Liver (tissue), 9 donors: ENCODE measurements around the gene PNPT1. TPM values are rescaled to one million over a fixed set of nuclear protein-coding genes. Genes with fewer than 3 reads are reported as not detected.

Experiments
- DNase-seq: peaks from one replicate; pipeline ENCODE4 v3.0.0-alpha.2; 2017; ENCODE audit warnings: low spot score
- H3K27ac ChIP-seq, 2 donors: one replicate each; pipeline ENCODE4 v1.7.0; 2013; ENCODE audit warnings: inconsistent platforms in 2 of 2, low read length in 2 of 2, control low read depth in 1 of 2, low read depth in 1 of 2, mild to moderate bottlenecking in 1 of 2
- H3K27me3 ChIP-seq, 4 donors: one replicate each; pipeline versions ENCODE4 v1.6.1 to v1.7.0; 2013; ENCODE audit warnings: low read length in 3 of 4, inconsistent platforms in 1 of 4, mild to moderate bottlenecking in 1 of 4, moderate library complexity in 1 of 4; ENCODE audit not compliant: control insufficient read depth in 4 of 4, insufficient read depth in 4 of 4
- H3K36me3 ChIP-seq, 4 donors: one replicate each; pipeline versions ENCODE4 v1.6.1 to v1.7.0; 2013; ENCODE audit warnings: low read length in 3 of 4, mild to moderate bottlenecking in 3 of 4, low read depth in 1 of 4, moderate library complexity in 1 of 4; ENCODE audit not compliant: control insufficient read depth in 4 of 4, insufficient read depth in 3 of 4
- H3K4me1 ChIP-seq, 4 donors: one replicate each; pipeline versions ENCODE4 v1.6.1 to v1.7.0; 2013; ENCODE audit warnings: low read length in 3 of 4, mild to moderate bottlenecking in 3 of 4, moderate library complexity in 1 of 4; ENCODE audit not compliant: control insufficient read depth in 4 of 4, insufficient read depth in 4 of 4
- H3K4me3 ChIP-seq, 3 donors: one replicate each; pipeline versions ENCODE4 v1.6.1 to v1.7.0; 2013; ENCODE audit warnings: low read length in 3 of 3, control low read depth in 1 of 3, low read depth in 1 of 3, mild to moderate bottlenecking in 1 of 3
- H3K9ac ChIP-seq, 2 donors: one replicate each; pipeline ENCODE4 v1.7.0; 2013; ENCODE audit warnings: low read length in 2 of 2, mild to moderate bottlenecking in 2 of 2, moderate library complexity in 2 of 2, control low read depth in 1 of 2, low read depth in 1 of 2
- H3K9me3 ChIP-seq, 4 donors: one replicate each; pipeline versions ENCODE4 v1.6.1 to v1.7.0; 2013; ENCODE audit warnings: low read length in 3 of 4; ENCODE audit not compliant: control insufficient read depth in 4 of 4
- ATF3 ChIP-seq: IDR thresholded peaks from 2 replicates; pipeline ENCODE4 v1.6.1; 2016; ENCODE audit warnings: antibody characterized with exemption
- EGR1 ChIP-seq, 2 donors: IDR thresholded peaks; 2 replicates each; pipeline ENCODE4 v1.6.1; 2016 to 2018; ENCODE audit warnings: antibody characterized with exemption in 2 of 2, low read depth in 2 of 2
- FOXA1 ChIP-seq: IDR thresholded peaks from 2 replicates; pipeline ENCODE4 v1.6.1; 2016; ENCODE audit warnings: antibody characterized with exemption
- FOXA2 ChIP-seq: IDR thresholded peaks from 2 replicates; pipeline ENCODE4 v1.6.1; 2016; ENCODE audit warnings: antibody characterized with exemption
- GABPA ChIP-seq, 2 donors: IDR thresholded peaks in 1 of 2; conservative IDR thresholded peaks in 1 of 2; 2 replicates each; pipeline ENCODE4 v1.6.1; 2016; ENCODE audit warnings: antibody characterized with exemption in 2 of 2, mild to moderate bottlenecking in 1 of 2, moderate library complexity in 1 of 2
- HNF4A ChIP-seq, 2 donors: conservative IDR thresholded peaks; 2 replicates each; pipeline ENCODE4 v1.6.1; 2016; ENCODE audit warnings: antibody characterized with exemption in 2 of 2, mild to moderate bottlenecking in 2 of 2
- HNF4G ChIP-seq: IDR thresholded peaks from 2 replicates; pipeline ENCODE4 v1.6.1; 2016; ENCODE audit warnings: antibody characterized with exemption
- JUND ChIP-seq, 2 donors: IDR thresholded peaks; 2 replicates each; pipeline ENCODE4 v1.6.1; 2016; ENCODE audit warnings: antibody characterized with exemption in 2 of 2
- MAX ChIP-seq: IDR thresholded peaks from 2 replicates; pipeline ENCODE4 v1.6.1; 2016; ENCODE audit warnings: antibody characterized with exemption
- NR2F2 ChIP-seq: IDR thresholded peaks from 2 replicates; pipeline ENCODE4 v1.6.1; 2016; ENCODE audit warnings: antibody characterized with exemption
- RAD21 ChIP-seq, 2 donors: IDR thresholded peaks; 2 replicates each; pipeline ENCODE4 v1.6.1; 2016; ENCODE audit warnings: antibody characterized with exemption in 2 of 2, mild to moderate bottlenecking in 2 of 2
- RXRA ChIP-seq, 2 donors: IDR thresholded peaks; 2 replicates each; pipeline ENCODE4 v1.6.1; 2017 to 2018; ENCODE audit warnings: antibody characterized with exemption in 2 of 2, mild to moderate bottlenecking in 1 of 2
- SP1 ChIP-seq: IDR thresholded peaks from 2 replicates; pipeline ENCODE4 v1.6.1; 2018; ENCODE audit warnings: antibody characterized with exemption, mild to moderate bottlenecking
- TAF1 ChIP-seq: conservative IDR thresholded peaks from 2 replicates; pipeline ENCODE4 v1.6.1; 2016; ENCODE audit warnings: antibody characterized with exemption, mild to moderate bottlenecking
- YY1 ChIP-seq: IDR thresholded peaks from 2 replicates; pipeline ENCODE4 v1.6.1; 2016; ENCODE audit warnings: antibody characterized with exemption, mild to moderate bottlenecking
- WGBS: extraction: QIAGEN DNeasy Blood & Tissue Kit; methylation state at CpG from one replicate; pipeline ENCODE4 v1.1.7; 2013; 5-methylcytosine and 5-hydroxymethylcytosine counted together
- polyA plus RNA-seq, 2 donors: library from polyadenylated mRNA; stranded (reverse) in 1 of 2; unstranded in 1 of 2; fragments of 200-250 nt in 1 of 2; fragments of >200 nt in 1 of 2; fragmentation: Nextera tagmentation in 1 of 2; extraction: Ambion mirVana in 1 of 2; gene quantifications; one replicate each; pipeline versions ENCODE4 v1.2.1 to v1.2.3, GENCODE V29; 2013 to 2015
- total RNA-seq, 2 donors: library from RNA; depleted of rRNA; stranded (reverse); fragments of >200 nt; gene quantifications; one replicate each; pipeline ENCODE4 v1.2.3, GENCODE V29; 2014
- TF ChIP-seq, protein P1 (sequence below): IDR thresholded peaks from 2 replicates; pipeline ENCODE4 v1.6.1; 2016; ENCODE audit warnings: antibody characterized with exemption, mild to moderate bottlenecking
- TF ChIP-seq, protein P2 (sequence below): fragments of 150-350 bp; IDR thresholded peaks from 2 replicates; pipeline ENCODE4 v1.5.1; 2017; ENCODE audit warnings: improper control_type of control experiment, low read depth, low read length; ENCODE audit not compliant: missing input control
- donor health status: healthy.
- donor health status: healthy.
- donor health status: healthy.
- donor health status: healthy.
- donor health status: healthy.

PNPT1 gene
- total and polyA plus RNA-seq, 4 donors: 8.0 to 11.4 (median 8.7) TPM

GRCh38 chr2:55636831-55637230, 56.8 kb downstream of the PNPT1 start:
- TF ChIP-seq RXRA (IDR thresholded peaks at IDR 0.05) (no peak), RAD21 (IDR thresholded peaks at IDR 0.05) (no peak), FOXA2 (no peak), GABPA (IDR thresholded peaks at IDR 0.05 in 1 of 2, conservative IDR thresholded peaks at IDR 0.05 in 1 of 2) (no peak), NR2F2 (no peak), YY1 (no peak), ATF3 (no peak), HNF4A (conservative IDR thresholded peaks at IDR 0.05) (no peak), MAX (no peak), SP1 (no peak), FOXA1 (no peak), TAF1 (no peak), EGR1 (IDR thresholded peaks at IDR 0.05; ENCODE audit: low read depth in 2 of 2) (no peak), HNF4G (no peak)
- TF ChIP-seq, protein P1, sequence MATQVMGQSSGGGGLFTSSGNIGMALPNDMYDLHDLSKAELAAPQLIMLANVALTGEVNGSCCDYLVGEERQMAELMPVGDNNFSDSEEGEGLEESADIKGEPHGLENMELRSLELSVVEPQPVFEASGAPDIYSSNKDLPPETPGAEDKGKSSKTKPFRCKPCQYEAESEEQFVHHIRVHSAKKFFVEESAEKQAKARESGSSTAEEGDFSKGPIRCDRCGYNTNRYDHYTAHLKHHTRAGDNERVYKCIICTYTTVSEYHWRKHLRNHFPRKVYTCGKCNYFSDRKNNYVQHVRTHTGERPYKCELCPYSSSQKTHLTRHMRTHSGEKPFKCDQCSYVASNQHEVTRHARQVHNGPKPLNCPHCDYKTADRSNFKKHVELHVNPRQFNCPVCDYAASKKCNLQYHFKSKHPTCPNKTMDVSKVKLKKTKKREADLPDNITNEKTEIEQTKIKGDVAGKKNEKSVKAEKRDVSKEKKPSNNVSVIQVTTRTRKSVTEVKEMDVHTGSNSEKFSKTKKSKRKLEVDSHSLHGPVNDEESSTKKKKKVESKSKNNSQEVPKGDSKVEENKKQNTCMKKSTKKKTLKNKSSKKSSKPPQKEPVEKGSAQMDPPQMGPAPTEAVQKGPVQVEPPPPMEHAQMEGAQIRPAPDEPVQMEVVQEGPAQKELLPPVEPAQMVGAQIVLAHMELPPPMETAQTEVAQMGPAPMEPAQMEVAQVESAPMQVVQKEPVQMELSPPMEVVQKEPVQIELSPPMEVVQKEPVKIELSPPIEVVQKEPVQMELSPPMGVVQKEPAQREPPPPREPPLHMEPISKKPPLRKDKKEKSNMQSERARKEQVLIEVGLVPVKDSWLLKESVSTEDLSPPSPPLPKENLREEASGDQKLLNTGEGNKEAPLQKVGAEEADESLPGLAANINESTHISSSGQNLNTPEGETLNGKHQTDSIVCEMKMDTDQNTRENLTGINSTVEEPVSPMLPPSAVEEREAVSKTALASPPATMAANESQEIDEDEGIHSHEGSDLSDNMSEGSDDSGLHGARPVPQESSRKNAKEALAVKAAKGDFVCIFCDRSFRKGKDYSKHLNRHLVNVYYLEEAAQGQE: no peak
- TF ChIP-seq, protein P2, sequence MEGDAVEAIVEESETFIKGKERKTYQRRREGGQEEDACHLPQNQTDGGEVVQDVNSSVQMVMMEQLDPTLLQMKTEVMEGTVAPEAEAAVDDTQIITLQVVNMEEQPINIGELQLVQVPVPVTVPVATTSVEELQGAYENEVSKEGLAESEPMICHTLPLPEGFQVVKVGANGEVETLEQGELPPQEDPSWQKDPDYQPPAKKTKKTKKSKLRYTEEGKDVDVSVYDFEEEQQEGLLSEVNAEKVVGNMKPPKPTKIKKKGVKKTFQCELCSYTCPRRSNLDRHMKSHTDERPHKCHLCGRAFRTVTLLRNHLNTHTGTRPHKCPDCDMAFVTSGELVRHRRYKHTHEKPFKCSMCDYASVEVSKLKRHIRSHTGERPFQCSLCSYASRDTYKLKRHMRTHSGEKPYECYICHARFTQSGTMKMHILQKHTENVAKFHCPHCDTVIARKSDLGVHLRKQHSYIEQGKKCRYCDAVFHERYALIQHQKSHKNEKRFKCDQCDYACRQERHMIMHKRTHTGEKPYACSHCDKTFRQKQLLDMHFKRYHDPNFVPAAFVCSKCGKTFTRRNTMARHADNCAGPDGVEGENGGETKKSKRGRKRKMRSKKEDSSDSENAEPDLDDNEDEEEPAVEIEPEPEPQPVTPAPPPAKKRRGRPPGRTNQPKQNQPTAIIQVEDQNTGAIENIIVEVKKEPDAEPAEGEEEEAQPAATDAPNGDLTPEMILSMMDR: no peak
- WGBS: 99% methylated on average over 3 of the region's 3 CpGs
- Histone ChIP-seq H3K9ac (no peak overlapping the region), H3K9me3 (no peaks in the 10 kb centered on the region), H3K27me3 (no peaks in the 10 kb centered on the region), H3K4me3 (no peak overlapping the region), H3K4me1 (no peaks in the 10 kb centered on the region), H3K36me3 (peaks cover 10 to 26% (median 13%) of the 10 kb centered on the region in 4 donors), H3K27ac (no peak overlapping the region)
- no peak for DNase-seq

DNA sequence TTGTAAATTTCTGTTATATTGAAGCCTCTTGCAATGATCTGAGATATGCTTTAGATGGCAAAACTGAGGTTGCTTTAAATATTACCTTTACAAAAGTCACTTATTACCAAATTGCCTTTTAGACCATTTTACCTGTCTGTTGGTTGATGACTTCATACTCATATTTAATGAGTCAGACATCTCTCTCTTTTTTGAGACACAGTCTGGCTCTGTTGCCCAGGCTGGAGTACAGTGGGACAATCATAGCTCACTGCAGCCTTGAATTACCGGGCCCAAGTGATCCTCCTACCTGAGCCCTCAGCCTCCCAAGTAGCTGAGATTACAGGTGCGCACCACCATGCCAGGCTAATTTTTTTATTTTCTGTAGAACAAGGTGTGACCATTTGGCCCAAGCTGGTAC, 64.7 kb downstream of the PNPT1 start:
- no peak overlapping the region for H3K9ac ChIP-seq
- DNase-seq: no peak
- no peaks in the 10 kb centered on the region for H3K27me3 ChIP-seq
- H3K27ac ChIP-seq: no peak overlapping the region
- H3K4me3 ChIP-seq: no peak overlapping the region
- 96% methylated on average over 2 of the region's 2 CpGs for WGBS
- H3K9me3 ChIP-seq: no peaks in the 10 kb centered on the region
- peaks cover 0 to 6% (median 0%) of the 10 kb centered on the region in 4 donors for H3K4me1 ChIP-seq
- peaks cover 0 to 5% (median 0%) of the 10 kb centered on the region in 4 donors for H3K36me3 ChIP-seq
- TF ChIP-seq JUND (IDR thresholded peaks at IDR 0.05) (no peak), FOXA1 (no peak), RAD21 (IDR thresholded peaks at IDR 0.05) (no peak), RXRA (IDR thresholded peaks at IDR 0.05) (no peak), ATF3 (no peak), GABPA (IDR thresholded peaks at IDR 0.05 in 1 of 2, conservative IDR thresholded peaks at IDR 0.05 in 1 of 2) (no peak), EGR1 (IDR thresholded peaks at IDR 0.05; ENCODE audit: low read depth in 2 of 2) (no peak)
